ENCODE results near the gene MISP3. TPM values are rescaled to one million over a fixed set of nuclear protein-coding genes. Genes with fewer than 3 reads are reported as not detected.
A peak's percentile ranks its signal among the peaks of the same experiment; 100 is the strongest.

MISP3 gene
- total RNA-seq, 2 donors from 2014 or later: 4.6 to 5.8 TPM

DNA sequence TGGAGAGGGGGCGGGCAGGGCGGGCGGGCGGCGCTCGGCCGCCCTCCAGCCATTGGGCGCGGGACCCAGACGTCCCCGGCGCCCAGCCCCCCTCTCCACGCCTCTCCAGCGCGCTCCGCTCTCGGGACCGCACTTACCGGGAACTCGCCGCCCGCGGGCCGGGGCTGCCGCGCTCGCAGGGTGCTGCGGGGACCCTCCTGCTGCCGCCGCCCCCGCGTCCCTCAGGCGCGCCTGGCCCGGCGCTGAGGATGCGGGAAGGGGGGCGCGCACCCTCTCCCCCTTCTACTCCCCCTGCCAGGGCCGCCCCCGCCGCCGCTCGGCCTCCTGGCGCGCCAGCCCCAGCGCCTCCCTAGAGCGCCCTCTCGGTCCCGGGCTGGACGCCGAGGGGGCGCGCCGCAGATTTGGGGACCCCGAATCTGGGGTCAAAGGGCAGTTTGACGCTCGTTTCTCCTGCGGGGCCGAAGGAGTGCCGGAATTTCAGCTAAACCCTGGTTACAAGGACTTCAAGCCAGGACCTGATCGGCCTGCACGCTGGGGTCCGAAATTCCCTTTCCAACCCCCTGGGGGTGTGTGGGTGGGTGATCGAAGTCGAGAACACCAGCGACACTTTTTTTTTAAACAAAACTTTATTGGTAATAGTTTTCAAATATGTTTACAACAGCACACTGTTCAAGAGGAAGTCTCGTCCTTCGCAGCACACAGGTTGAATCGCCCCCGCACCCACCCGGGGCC lies 18.7 kb downstream of the MISP3 start:
- H3K27ac Mint-ChIP-seq: peak overlapping the region; percentile 97
- H3K27me3 Mint-ChIP-seq (ENCODE audit: low read depth): no peaks in the 10 kb centered on the region
- peaks cover 15% of the 10 kb centered on the region for H3K4me1 Mint-ChIP-seq (ENCODE audit: low read depth)

DNA sequence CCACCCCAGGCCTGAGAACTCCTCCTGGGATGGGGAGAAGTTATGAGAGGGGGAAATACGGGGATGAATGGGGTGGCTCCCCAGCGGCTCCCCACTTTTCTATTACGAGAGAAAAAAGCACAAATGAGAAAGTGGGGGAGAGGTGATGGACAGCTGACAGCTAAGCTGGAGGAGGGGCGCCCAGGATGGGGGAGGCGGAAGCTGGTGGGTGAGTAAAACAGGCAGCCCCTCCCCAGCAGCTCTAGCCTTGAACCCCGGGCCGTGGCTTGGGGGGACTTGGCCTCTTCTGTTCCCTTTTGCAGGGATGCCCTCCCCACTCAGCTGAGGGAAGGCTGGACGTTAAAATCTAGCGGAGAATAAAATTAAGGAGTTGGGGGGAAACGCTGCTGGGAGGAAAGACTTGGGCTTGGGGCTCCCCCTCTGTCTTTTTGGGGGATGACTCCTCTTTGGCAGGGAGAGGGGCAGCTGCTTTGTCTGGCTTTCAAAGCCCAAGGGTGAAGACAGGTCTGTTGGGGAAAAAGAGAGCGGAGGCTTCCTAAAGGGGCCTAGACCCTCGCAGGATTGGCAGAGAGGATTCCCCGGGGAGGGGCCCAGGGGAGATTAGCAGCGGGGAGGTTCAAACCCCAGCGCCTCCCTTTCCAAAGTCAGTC lies 19.4 kb downstream of the MISP3 start:
- Mint-ChIP-seq H3K4me1 (ENCODE audit: low read depth) (peaks cover 15% of the 10 kb centered on the region), H3K9me3 (peaks cover 2 to 4% of the 10 kb centered on the region in 2 donors), H3K27me3 (ENCODE audit: low read depth) (no peaks in the 10 kb centered on the region), H3K27ac (peak overlapping the region; percentile 97), H3K36me3 (ENCODE audit: insufficient read depth in 2 of 2) (peaks cover 9 to 25% of the 10 kb centered on the region in 2 donors), H3K4me3 (peak overlapping the region; percentile 98)
- DNase-seq (peak; percentile 56 to 73), ATAC-seq (replicated peaks in 1 of 2) (peak; percentile 21 to 27)

More for the DNA sequence above, 18.7 kb downstream of the MISP3 start:
- Mint-ChIP-seq H3K9me3 (peaks cover 2 to 4% of the 10 kb centered on the region in 2 donors), H3K4me3 (peak overlapping the region; percentile 98), H3K36me3 (ENCODE audit: insufficient read depth in 2 of 2) (peaks cover 9 to 25% of the 10 kb centered on the region in 2 donors)
- DNase-seq (peak; percentile 84 to 87), ATAC-seq (replicated peaks in 1 of 2) (peak; percentile 84)

DNA sequence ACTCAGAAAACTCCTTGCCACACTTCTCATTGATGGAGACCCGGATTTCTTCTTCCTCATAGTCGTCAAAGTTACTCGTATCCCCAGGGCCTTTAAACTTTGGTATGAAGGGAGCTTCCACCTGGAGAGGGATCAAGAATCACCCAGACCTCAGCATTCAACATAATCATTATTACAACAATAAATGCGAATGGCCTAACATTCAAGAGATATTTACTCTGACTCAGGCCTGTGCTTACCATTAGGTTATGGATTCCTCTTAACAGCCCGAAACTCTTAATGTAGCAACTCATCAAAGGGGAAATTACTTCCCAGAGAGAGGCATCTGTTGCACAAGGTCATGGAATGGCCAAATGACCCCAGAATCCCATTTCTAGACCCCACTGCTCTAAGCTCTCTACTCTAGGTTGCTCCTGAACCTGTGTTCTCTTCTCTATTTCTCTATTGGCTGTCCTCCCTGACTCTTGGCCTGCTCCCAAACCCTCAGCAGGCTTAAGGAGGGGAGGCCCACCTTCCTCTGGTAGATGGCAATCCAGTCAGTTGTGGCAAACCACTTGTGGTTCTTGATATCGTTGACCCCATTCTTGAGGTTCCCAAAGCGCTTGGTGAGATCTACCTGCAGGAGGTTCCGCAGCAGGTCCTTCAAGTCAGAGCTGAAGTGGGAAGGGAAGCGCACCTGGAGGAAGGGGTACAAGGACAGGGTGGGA lies 20.7 kb downstream of the MISP3 start:
- H3K27me3 Mint-ChIP-seq (ENCODE audit: low read depth): no peaks in the 10 kb centered on the region
- ATAC-seq (replicated peaks in 1 of 2) (no peak), DNase-seq (no peak)
- peaks cover 2 to 4% of the 10 kb centered on the region in 2 donors for H3K9me3 Mint-ChIP-seq
- peaks cover 15% of the 10 kb centered on the region for H3K4me1 Mint-ChIP-seq (ENCODE audit: low read depth)
- peak overlapping the region; percentile 7 to 57 for H3K4me3 Mint-ChIP-seq
- peaks cover 9 to 26% of the 10 kb centered on the region in 2 donors for H3K36me3 Mint-ChIP-seq (ENCODE audit: insufficient read depth in 2 of 2)
- peak overlapping the region; percentile 63 for H3K27ac Mint-ChIP-seq

DNA sequence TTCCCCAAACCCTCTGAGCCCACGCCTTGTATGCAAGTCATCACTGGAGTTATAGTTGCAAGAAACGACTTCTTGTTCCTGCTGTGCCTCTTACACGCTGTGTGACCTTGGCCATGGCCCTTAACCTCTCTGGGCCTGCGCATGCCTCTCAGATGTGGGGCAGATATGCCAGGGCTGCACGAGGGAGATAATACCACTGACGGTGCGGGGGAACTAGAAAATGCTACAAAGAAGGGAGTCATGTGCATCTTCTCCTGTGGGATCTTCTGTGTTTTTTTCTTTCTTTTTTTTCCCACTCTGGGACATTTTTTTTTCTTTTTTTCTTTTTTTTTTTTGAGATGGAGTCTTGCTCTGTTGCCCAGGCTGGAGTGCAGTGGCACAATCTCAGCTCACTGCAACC lies 22.3 kb downstream of the MISP3 start:
- Mint-ChIP-seq H3K27ac (no peak overlapping the region), H3K9me3 (peaks cover 2 to 4% of the 10 kb centered on the region in 2 donors), H3K4me1 (ENCODE audit: low read depth) (peaks cover 10% of the 10 kb centered on the region), H3K4me3 (no peak overlapping the region), H3K27me3 (ENCODE audit: low read depth) (no peaks in the 10 kb centered on the region), H3K36me3 (ENCODE audit: insufficient read depth in 2 of 2) (peaks cover 5 to 20% of the 10 kb centered on the region in 2 donors)
- ATAC-seq (replicated peaks in 1 of 2): no peak
- no peak for DNase-seq

DNA sequence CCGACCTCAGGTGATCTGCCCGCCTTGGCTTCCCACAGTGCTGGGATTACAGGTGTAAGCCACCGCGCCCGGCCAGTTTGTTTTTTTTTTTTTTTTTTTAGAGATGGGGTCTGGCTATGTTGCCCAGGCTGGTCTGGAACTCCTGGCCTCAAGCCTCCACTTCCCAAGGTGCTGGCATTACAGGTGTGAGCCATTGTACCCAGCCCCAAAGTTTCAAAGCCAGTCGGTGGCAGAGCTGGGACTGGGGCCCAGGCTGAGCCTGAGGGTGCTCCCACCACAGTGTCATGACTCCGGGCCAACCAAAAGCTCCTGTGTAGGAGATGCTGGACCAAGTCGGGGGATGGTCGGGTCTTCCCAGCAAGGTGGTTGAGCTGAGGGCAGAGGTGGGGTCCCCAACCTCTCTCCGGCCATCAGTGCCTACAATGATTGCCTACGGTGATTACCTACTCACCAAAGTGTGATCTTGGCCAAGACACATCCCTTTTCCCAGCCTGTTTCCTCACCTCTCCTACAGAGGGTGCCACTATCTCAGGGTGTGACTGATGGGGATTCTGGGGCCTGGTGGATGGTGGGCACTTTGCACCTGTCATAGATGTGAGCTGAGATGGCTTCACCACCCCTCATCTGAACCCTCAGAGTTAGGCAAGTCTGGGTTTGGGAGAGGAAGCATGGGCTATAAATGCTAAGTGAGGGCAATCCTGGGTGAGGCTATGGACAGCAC lies 23.8 kb downstream of the MISP3 start:
- DNase-seq (no peak), ATAC-seq (replicated peaks in 1 of 2) (no peak)
- H3K27ac Mint-ChIP-seq: no peak overlapping the region
- no peak overlapping the region for H3K4me3 Mint-ChIP-seq
- H3K36me3 Mint-ChIP-seq (ENCODE audit: insufficient read depth in 2 of 2): peaks cover 5 to 19% of the 10 kb centered on the region in 2 donors
- H3K4me1 Mint-ChIP-seq (ENCODE audit: low read depth): peaks cover 9% of the 10 kb centered on the region
- H3K27me3 Mint-ChIP-seq (ENCODE audit: low read depth): no peaks in the 10 kb centered on the region
- peaks cover 2 to 4% of the 10 kb centered on the region in 2 donors for H3K9me3 Mint-ChIP-seq

DNA sequence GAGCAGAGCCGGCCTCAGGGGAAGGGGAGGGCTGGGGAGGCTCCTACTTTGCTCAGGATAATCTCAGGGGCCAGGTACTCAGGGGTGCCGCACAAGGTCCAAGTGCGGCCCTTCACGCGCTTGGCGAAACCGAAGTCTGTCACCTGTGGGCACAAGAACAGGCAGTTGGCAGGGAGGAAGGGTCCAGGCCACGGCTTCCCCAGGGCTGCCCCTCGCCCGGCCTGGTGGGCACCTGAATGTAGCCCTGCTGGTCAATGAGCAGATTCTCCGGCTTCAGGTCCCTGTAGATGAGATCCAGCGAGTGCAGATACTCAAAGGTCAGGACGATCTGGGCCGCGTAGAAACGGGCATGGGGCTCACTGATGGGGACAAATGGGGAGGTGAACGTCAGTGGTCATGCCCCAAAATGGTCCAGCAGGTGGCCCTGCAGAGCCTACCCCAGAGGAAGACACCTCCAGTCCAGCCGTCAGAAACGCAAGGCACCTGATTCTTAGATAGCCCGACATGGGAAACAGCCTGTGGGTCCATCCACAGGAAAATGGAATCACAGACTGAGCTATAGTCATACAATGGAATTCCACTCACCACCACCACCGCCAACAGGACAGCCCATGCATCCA lies 25.1 kb downstream of the MISP3 start:
- no peak for ATAC-seq (replicated peaks in 1 of 2)
- DNase-seq: no peak
- Mint-ChIP-seq H3K36me3 (ENCODE audit: insufficient read depth in 2 of 2) (peaks cover 5 to 14% of the 10 kb centered on the region in 2 donors), H3K4me3 (no peak overlapping the region), H3K27me3 (ENCODE audit: low read depth) (no peaks in the 10 kb centered on the region), H3K27ac (no peak overlapping the region), H3K9me3 (peaks cover 2 to 4% of the 10 kb centered on the region in 2 donors), H3K4me1 (ENCODE audit: low read depth) (no peaks in the 10 kb centered on the region)

DNA sequence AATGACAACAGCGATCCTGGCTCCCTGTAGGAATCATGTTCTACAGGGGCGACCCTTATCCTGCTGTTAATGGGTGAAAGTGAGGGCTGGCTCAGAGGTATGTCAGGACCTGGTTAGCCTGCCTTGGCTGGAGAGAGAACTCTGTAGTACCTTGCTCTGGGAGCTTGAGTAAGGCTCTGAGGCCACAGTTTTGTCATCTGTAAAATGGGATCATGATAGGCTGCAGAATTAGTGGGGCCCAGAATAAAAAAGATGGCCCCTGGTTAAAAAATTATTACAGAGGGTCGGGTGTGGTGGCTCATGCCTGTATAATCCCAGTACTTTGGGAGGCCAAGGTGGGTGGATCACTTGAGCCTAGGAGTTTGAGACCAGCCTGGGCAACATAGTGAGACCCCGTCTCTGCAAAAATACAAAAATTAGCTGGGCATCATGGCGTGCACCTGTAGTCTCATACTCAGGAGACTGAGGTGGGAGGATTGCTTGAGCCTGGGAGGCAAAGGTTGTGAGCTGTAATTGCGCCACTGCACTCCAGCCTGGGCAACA lies 28.5 kb downstream of the MISP3 start:
- DNase-seq (no peak), ATAC-seq (replicated peaks in 1 of 2) (no peak)
- H3K36me3 Mint-ChIP-seq (ENCODE audit: insufficient read depth in 2 of 2): peaks cover 0 to 2% of the 10 kb centered on the region in 2 donors
- no peaks in the 10 kb centered on the region for H3K4me1 Mint-ChIP-seq (ENCODE audit: low read depth)
- H3K9me3 Mint-ChIP-seq: no peaks in the 10 kb centered on the region
- H3K27me3 Mint-ChIP-seq (ENCODE audit: low read depth): no peaks in the 10 kb centered on the region
- H3K27ac Mint-ChIP-seq: no peak overlapping the region
- no peak overlapping the region for H3K4me3 Mint-ChIP-seq

DNA sequence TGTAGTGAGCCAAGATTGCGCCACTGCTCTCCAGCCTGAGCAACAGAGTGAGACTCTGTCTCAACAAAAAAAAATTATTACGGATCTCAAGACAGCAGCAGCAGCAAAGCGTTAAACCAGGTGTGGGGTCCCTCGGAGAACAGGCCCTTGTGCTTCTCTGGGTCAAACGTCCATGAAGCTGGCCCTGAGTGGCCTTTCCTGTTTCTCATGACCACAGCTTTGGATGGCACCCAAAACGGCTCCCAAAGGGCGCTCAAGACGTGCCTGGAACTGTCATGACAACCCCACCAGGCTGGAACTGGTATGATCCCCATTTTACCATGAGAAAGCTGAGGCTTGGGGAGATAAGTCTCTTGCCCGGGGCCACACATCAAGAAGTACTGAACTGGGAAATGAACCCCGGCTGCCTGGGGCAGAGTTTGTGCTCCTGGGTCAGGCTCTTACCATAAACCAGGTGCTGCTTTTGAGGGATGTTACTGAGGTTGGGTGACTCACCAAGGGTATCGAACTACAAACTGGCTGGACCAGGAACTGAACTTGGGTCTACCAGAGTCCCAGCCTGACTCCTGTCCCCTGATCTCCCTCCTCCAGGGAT lies 29.6 kb downstream of the MISP3 start:
- Mint-ChIP-seq H3K9me3 (no peaks in the 10 kb centered on the region), H3K36me3 (ENCODE audit: insufficient read depth in 2 of 2) (peaks cover 0 to under 1% of the 10 kb centered on the region in 2 donors), H3K4me3 (no peak overlapping the region), H3K27ac (no peak overlapping the region), H3K27me3 (ENCODE audit: low read depth) (no peaks in the 10 kb centered on the region), H3K4me1 (ENCODE audit: low read depth) (no peaks in the 10 kb centered on the region)
- DNase-seq (no peak), ATAC-seq (replicated peaks in 1 of 2) (no peak)

DNA sequence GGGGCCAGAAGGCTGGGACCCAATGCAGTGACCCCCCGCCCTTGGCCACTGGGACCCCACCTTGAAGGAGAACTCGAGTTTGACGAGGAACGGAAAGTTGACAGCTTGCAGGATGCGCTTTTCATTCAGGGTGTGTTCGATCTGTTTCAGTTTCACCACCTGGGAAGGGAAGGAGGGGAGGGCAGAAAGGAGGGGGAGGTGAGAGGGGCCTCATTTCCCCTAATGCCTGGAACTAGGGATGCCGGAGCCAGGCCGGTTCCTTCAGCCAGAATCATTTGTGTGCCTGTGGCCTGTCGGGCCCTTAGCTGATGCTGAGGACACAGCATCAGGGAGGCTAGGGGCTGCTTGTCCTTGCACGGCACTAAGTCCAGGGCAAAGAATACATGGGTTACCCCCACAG lies 30.2 kb downstream of the MISP3 start:
- Mint-ChIP-seq H3K4me3 (no peak overlapping the region), H3K27ac (no peak overlapping the region), H3K9me3 (no peaks in the 10 kb centered on the region), H3K4me1 (ENCODE audit: low read depth) (no peaks in the 10 kb centered on the region), H3K27me3 (ENCODE audit: low read depth) (no peaks in the 10 kb centered on the region), H3K36me3 (ENCODE audit: insufficient read depth in 2 of 2) (no peaks in the 10 kb centered on the region)
- DNase-seq (no peak), ATAC-seq (replicated peaks in 1 of 2) (no peak)

DNA sequence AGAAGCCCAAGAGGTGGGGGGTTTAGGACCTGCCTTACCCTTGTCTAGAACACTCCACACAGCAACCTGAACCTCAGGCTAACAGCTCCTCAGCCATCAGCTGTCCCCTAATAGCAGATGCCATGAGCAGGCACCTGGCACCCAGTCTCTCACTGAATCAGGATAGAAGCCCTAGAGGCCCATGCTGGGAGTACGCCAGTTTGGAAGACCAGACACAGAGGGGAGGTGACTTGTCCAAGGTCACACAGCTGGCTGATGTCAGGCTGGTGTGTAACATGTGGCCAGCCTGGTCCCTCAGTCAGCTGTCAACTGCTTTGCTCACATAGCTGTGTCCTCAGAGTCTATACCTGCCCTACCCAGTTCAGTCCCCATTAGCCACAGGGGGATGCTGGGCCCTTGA lies 30.7 kb downstream of the MISP3 start:
- no peaks in the 10 kb centered on the region for H3K4me1 Mint-ChIP-seq (ENCODE audit: low read depth)
- H3K4me3 Mint-ChIP-seq: no peak overlapping the region
- H3K36me3 Mint-ChIP-seq (ENCODE audit: insufficient read depth in 2 of 2): no peaks in the 10 kb centered on the region
- no peaks in the 10 kb centered on the region for H3K9me3 Mint-ChIP-seq
- DNase-seq (no peak), ATAC-seq (replicated peaks in 1 of 2) (no peak)
- no peak overlapping the region for H3K27ac Mint-ChIP-seq
- H3K27me3 Mint-ChIP-seq (ENCODE audit: low read depth): no peaks in the 10 kb centered on the region

DNA sequence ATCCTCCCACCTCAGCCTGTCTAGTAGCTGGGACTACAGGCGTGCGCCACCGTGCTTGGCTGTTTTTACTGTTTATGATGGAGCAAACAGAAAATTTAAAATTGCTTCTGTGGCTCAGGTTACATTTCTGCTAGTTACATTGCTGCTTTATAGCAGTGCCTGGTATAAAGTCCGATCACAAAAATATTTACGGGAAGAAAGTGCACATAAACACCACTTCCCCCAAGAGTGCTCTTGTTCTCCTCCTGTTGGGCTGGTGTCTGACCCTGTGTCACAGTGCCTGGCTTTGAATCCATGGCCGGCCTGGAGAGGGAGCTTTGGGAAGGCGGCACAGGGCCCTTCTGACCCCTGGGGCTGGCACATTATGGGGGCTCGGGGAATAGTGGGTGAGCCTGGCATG lies 33.1 kb downstream of the MISP3 start:
- DNase-seq (no peak), ATAC-seq (replicated peaks in 1 of 2) (no peak)
- H3K4me3 Mint-ChIP-seq: no peak overlapping the region
- no peaks in the 10 kb centered on the region for H3K36me3 Mint-ChIP-seq (ENCODE audit: insufficient read depth in 2 of 2)
- H3K4me1 Mint-ChIP-seq (ENCODE audit: low read depth): peaks cover 4% of the 10 kb centered on the region
- no peaks in the 10 kb centered on the region for H3K27me3 Mint-ChIP-seq (ENCODE audit: low read depth)
- H3K9me3 Mint-ChIP-seq: no peaks in the 10 kb centered on the region
- no peak overlapping the region for H3K27ac Mint-ChIP-seq

DNA sequence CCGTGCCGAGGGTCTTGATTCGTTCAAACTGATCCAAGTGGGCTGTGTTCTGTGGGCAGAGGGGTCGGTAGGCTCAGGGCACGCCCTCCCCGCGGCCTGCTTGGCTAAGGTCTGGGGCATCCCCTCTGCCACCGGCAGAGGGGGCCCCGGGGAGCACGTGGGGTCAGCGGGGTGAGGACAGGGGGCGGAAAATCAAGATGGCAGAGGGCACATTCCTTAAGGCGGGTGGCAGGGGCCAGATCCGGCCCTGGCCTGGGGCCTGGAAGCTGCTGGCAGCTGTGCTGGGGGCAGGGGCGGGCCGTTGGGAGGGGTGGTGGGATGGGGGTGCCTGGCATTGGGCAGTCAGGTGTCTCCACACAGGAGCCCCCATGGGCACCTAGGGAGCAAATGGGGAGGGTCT lies 34.3 kb downstream of the MISP3 start:
- H3K27me3 Mint-ChIP-seq (ENCODE audit: low read depth): no peaks in the 10 kb centered on the region
- peaks cover 9% of the 10 kb centered on the region for H3K4me1 Mint-ChIP-seq (ENCODE audit: low read depth)
- no peak overlapping the region for H3K4me3 Mint-ChIP-seq
- no peak overlapping the region for H3K27ac Mint-ChIP-seq
- ATAC-seq (replicated peaks in 1 of 2) (no peak), DNase-seq (no peak)
- no peaks in the 10 kb centered on the region for H3K9me3 Mint-ChIP-seq
- H3K36me3 Mint-ChIP-seq (ENCODE audit: insufficient read depth in 2 of 2): no peaks in the 10 kb centered on the region
